Right lobe of liver (tissue), 6 donors: Measurements from ENCODE around the gene SLC5A8. TPM values are rescaled to one million over a fixed set of nuclear protein-coding genes. Genes with fewer than 3 reads are reported as not detected.

Experiments used
- ATAC-seq, 4 donors: fragments of 200-7000 bp; cut with Tn5 transposase; one replicate each; pipeline ENCODE4 v1.9.1; 2020; ENCODE audit warnings: mild to moderate bottlenecking in 4 of 4, moderate library complexity in 4 of 4
- DNase-seq, 3 donors: peaks; one replicate each; pipeline ENCODE4 v3.0.0-alpha.2; 2020
- H3K27ac ChIP-seq, 3 donors: fragments of 200-600 bp; one replicate each; pipeline ENCODE4 v1.8.0; 2022
- H3K27me3 ChIP-seq, 2 donors: fragments of 200-600 bp; one replicate each; pipeline ENCODE4 v1.8.0; 2022
- H3K36me3 ChIP-seq, 4 donors: fragments of 200-600 bp; sonication (generic) in 1 of 4; one replicate each; pipeline versions ENCODE4 v1.5.1 to v1.8.0; 2017 to 2022; ENCODE audit warnings: control low read depth in 1 of 4
- H3K4me1 ChIP-seq, 4 donors: fragments of 200-600 bp; sonication (generic) in 1 of 4; one replicate each; pipeline versions ENCODE4 v1.5.1 to v1.8.0; 2017 to 2022; ENCODE audit warnings: control low read depth in 1 of 4
- H3K4me3 ChIP-seq, 3 donors: fragments of 200-600 bp; one replicate each; pipeline ENCODE4 v1.8.0; 2022
- H3K9me3 ChIP-seq, 4 donors: fragments of 200-600 bp; sonication (generic) in 1 of 4; one replicate each; pipeline versions ENCODE4 v1.5.1 to v1.8.0; 2017 to 2022; ENCODE audit warnings: control low read depth in 1 of 4
- POLR2A ChIP-seq: fragments of 450-650 bp; IDR thresholded peaks from one replicate; pipeline ENCODE4 v1.6.1; 2017; ENCODE audit warnings: antibody characterized with exemption, mild to moderate bottlenecking
- WGBS: methylation state at CpG from one replicate; pipeline ENCODE4 v1.1.6; 2018; ENCODE audit warnings: low coverage, low lambda C conversion rate; ENCODE audit not compliant: insufficient coverage; ENCODE audit errors: missing lambda C conversion rate; 5-methylcytosine and 5-hydroxymethylcytosine counted together
- intact Hi-C, 2 donors: fragments of 100-400 bp; cut with DNase I; formaldehyde crosslinking; loops; one replicate each; pipeline versions ENCODE4 v1.11.2 to v1.14.1; 2022
- long read RNA-seq: library from polyadenylated mRNA; unstranded; transcript quantifications from one replicate; pipeline ENCODE4 v2.0.0, GENCODE V29; 2019
- total RNA-seq, 6 experiments: library from RNA; depleted of rRNA in 2 of 6; stranded (reverse); fragments of >200 nt in 2 of 6; fragmentation: NEBNext Ultra II Directional in 3 of 6; extraction: Animal tissue kit (Norgen Biotek cat#: 25700) in 3 of 6; gene quantifications; one replicate each; pipeline versions ENCODE4 v1.1.0 to v1.2.4, GENCODE V29; 2016 to 2023
- TF ChIP-seq, protein P1 (sequence below), 4 donors: fragments of 200-600 bp in 3 of 4; fragments of 450-650 bp in 1 of 4; IDR thresholded peaks; one replicate each; pipeline versions ENCODE4 v1.5.1 to v1.8.0; 2016 to 2022; ENCODE audit warnings: antibody characterized with exemption in 4 of 4, mild to moderate bottlenecking in 2 of 4
- donor health status: DM: no; HTN: yes; CAD: no.
- donor health status: DM: no; HTN: no; CAD: no.
- donor health status: DM: no; HTN: no; CAD: no.
- donor health status: DM: no; HTN: yes; CAD: no.
- donor health status: DM: no; HTN: yes; CAD: no.

The SLC5A8 gene, protein sequence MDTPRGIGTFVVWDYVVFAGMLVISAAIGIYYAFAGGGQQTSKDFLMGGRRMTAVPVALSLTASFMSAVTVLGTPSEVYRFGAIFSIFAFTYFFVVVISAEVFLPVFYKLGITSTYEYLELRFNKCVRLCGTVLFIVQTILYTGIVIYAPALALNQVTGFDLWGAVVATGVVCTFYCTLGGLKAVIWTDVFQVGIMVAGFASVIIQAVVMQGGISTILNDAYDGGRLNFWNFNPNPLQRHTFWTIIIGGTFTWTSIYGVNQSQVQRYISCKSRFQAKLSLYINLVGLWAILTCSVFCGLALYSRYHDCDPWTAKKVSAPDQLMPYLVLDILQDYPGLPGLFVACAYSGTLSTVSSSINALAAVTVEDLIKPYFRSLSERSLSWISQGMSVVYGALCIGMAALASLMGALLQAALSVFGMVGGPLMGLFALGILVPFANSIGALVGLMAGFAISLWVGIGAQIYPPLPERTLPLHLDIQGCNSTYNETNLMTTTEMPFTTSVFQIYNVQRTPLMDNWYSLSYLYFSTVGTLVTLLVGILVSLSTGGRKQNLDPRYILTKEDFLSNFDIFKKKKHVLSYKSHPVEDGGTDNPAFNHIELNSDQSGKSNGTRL
- total RNA-seq = not detected
- long read RNA-seq = 0 reads

DNA sequence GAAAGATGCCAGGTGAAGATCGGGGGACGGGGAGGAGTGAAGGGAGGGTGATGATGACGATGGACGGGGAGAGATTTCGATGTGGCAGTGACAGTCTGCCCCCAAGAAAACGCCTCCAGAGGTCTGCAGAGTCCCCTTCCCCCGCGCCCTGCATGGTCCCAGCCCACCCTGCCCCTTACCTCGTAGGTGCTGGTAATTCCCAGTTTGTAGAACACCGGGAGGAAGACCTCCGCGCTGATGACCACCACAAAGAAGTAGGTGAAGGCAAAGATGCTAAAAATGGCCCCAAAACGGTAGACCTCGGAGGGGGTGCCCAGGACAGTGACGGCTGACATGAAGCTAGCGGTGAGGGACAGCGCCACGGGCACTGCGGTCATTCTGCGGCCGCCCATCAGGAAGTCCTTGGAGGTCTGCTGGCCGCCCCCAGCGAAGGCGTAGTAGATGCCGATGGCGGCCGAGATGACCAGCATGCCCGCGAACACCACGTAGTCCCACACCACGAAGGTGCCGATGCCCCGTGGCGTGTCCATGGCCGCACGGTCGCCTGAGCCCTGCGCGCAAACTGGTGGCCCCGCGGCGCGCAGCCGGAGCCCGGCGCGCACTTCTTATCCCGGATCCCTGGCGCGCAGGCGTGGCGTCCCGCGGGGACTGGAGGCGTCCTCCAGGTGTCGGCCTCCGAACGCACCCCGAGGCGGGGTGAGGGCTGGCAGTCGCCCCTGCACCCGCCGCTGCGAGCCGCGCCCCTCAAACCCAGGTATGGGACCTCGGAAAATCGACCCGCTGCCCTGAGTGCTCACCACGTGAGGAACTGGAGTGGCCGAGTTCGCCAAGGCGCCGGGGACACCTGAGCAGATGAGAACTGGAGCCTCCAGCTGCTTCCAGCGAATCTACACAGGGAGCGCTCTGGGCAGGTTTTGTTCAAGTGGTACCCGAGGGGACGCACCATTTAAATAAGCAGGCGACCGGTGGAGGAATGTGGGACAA is at the start of gene SLC5A8:
TSS of gene SLC5A8 (minus strand) at position 920 of the 984 bp plus-strand sequence. CDS start at position 530, 390 bp downstream.
- peak in 1 of 4 donors; percentile 18 for ATAC-seq
- no peak within 1 kb of the TSS for H3K4me3 ChIP-seq

GRCh38 chr12:101257357-101257756 is 47.3 kb upstream of the SLC5A8 start:
- no peaks in the 10 kb centered on the region for H3K27me3 ChIP-seq
- H3K36me3 ChIP-seq = no peaks in the 10 kb centered on the region
- DNase-seq (no peak), ATAC-seq (no peak)
- H3K9me3 ChIP-seq = no peaks in the 10 kb centered on the region
- H3K4me3 ChIP-seq = no peak overlapping the region
- no peak for TF ChIP-seq POLR2A
- TF ChIP-seq, protein P1, sequence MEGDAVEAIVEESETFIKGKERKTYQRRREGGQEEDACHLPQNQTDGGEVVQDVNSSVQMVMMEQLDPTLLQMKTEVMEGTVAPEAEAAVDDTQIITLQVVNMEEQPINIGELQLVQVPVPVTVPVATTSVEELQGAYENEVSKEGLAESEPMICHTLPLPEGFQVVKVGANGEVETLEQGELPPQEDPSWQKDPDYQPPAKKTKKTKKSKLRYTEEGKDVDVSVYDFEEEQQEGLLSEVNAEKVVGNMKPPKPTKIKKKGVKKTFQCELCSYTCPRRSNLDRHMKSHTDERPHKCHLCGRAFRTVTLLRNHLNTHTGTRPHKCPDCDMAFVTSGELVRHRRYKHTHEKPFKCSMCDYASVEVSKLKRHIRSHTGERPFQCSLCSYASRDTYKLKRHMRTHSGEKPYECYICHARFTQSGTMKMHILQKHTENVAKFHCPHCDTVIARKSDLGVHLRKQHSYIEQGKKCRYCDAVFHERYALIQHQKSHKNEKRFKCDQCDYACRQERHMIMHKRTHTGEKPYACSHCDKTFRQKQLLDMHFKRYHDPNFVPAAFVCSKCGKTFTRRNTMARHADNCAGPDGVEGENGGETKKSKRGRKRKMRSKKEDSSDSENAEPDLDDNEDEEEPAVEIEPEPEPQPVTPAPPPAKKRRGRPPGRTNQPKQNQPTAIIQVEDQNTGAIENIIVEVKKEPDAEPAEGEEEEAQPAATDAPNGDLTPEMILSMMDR (IDR thresholded peaks at IDR 0.05) = no peak
- 38% methylated on average over 3 of the region's 4 CpGs for WGBS
- intact Hi-C loops = no loop called here
- H3K27ac ChIP-seq = no peak overlapping the region
- no peaks in the 10 kb centered on the region for H3K4me1 ChIP-seq

More for the DNA sequence above, at the start of gene SLC5A8:
- 16% methylated on average over 24 of the region's 80 CpGs for WGBS
- no peak for DNase-seq
- intact Hi-C loops = no loop called here
- TF ChIP-seq, protein P1 (IDR thresholded peaks at IDR 0.05) = no peak
- TF ChIP-seq POLR2A = no peak
- H3K4me1 ChIP-seq = no peaks in the 10 kb centered on the region
- H3K27me3 ChIP-seq = peaks cover 0 to 4% of the 10 kb centered on the region in 2 donors
- H3K9me3 ChIP-seq = no peaks in the 10 kb centered on the region
- H3K27ac ChIP-seq = no peak within 1 kb of the TSS
- H3K36me3 ChIP-seq = no peaks in the 10 kb centered on the region

GRCh38 chr12:101256266-101256665 is 46.2 kb upstream of the SLC5A8 start:
- TF ChIP-seq, protein P1 (IDR thresholded peaks at IDR 0.05) = no peak
- TF ChIP-seq POLR2A = no peak
- Histone ChIP-seq H3K4me1 (no peaks in the 10 kb centered on the region), H3K4me3 (no peak overlapping the region), H3K27ac (no peak overlapping the region), H3K36me3 (no peaks in the 10 kb centered on the region), H3K9me3 (no peaks in the 10 kb centered on the region), H3K27me3 (no peaks in the 10 kb centered on the region)
- intact Hi-C loops = no loop called here
- 50% methylated on average over 4 of the region's 4 CpGs for WGBS
- DNase-seq = no peak
- no peak for ATAC-seq

GRCh38 chr12:101243616-101244015 is 33.6 kb upstream of the SLC5A8 start:
- Histone ChIP-seq H3K36me3 (no peaks in the 10 kb centered on the region), H3K4me3 (no peak overlapping the region), H3K9me3 (no peaks in the 10 kb centered on the region), H3K27ac (no peak overlapping the region), H3K27me3 (no peaks in the 10 kb centered on the region), H3K4me1 (no peaks in the 10 kb centered on the region)
- intact Hi-C loops = no loop called here
- TF ChIP-seq, protein P1 (IDR thresholded peaks at IDR 0.05) = no peak
- no peak for TF ChIP-seq POLR2A
- DNase-seq = no peak
- no peak for ATAC-seq
- WGBS = 88% methylated on average over 2 of the region's 2 CpGs
